GM12874 (cell line): Measurements from ENCODE around the gene DRD2.

Experiments used
- CTCF ChIP-seq: IDR thresholded peaks from 2 replicates; pipeline ENCODE4 v1.5.1; 2011; ENCODE audit warnings: low read depth, mild to moderate bottlenecking, control low read depth, low read length, moderate library complexity; ENCODE audit not compliant: insufficient read depth

The DRD2 gene

GRCh38 chr11:113372309-113372708 is 102.9 kb downstream of the DRD2 start:
- TF ChIP-seq CTCF: no peak

GRCh38 chr11:113370634-113371033 is 104.6 kb downstream of the DRD2 start:
- no peak for TF ChIP-seq CTCF

GRCh38 chr11:113369411-113369810 is 105.8 kb downstream of the DRD2 start:
- no peak for TF ChIP-seq CTCF

GRCh38 chr11:113365895-113366294 is 109.3 kb downstream of the DRD2 start:
- no peak for TF ChIP-seq CTCF

GRCh38 chr11:113363996-113364641 is 111.1 kb downstream of the DRD2 start:
- TF ChIP-seq CTCF: no peak

- no peak for TF ChIP-seq CTCF
Measured at GRCh38 chr11:113363406-113363805, 111.8 kb downstream of the DRD2 start.
